ENCODE measurements around the gene NOL6.

DNA sequence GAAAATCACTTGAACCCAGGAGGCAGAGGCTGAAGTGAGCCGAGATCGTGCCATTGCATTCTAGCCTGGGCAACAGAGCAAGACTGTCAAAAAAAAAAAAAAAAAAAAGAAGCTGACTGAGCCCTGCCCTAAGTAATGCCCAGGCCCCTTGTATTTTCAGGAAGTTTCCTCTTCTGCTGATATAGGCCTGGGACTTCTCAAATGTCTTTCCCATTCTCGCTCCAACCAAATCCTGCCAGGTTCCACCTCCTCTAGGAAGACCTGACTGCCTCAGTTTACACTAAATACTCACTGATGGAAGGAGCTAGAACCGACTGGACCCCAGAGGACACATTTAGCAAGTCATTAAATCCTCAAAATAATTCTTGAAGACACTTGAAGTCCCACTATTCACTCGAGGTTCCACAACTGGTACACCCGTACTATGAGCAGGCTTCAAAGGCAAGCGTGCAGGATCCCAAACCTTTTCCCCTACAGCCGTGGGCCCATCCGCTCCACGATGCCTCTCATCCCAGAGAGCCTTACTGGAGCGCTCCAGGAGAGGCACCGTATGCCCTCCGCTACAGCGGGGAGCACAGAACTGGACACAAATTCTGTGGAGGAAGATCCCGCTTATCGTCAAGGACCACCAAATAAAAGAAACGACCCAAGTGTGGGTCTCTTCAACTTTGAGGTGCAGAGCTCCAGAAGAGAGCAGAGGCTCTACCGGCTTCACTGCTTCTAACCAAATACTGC lies 676 bp downstream of the NOL6 start:
- TF ChIP-seq, protein P1, sequence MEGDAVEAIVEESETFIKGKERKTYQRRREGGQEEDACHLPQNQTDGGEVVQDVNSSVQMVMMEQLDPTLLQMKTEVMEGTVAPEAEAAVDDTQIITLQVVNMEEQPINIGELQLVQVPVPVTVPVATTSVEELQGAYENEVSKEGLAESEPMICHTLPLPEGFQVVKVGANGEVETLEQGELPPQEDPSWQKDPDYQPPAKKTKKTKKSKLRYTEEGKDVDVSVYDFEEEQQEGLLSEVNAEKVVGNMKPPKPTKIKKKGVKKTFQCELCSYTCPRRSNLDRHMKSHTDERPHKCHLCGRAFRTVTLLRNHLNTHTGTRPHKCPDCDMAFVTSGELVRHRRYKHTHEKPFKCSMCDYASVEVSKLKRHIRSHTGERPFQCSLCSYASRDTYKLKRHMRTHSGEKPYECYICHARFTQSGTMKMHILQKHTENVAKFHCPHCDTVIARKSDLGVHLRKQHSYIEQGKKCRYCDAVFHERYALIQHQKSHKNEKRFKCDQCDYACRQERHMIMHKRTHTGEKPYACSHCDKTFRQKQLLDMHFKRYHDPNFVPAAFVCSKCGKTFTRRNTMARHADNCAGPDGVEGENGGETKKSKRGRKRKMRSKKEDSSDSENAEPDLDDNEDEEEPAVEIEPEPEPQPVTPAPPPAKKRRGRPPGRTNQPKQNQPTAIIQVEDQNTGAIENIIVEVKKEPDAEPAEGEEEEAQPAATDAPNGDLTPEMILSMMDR (IDR thresholded peaks at IDR 0.05) = no peak
- TF ChIP-seq POLR2A (IDR thresholded peaks at IDR 0.05) = no peak
